ENCODE results near the gene COPS2. TPM values are rescaled to one million over a fixed set of nuclear protein-coding genes. Genes with fewer than 3 reads are reported as not detected.

COPS2 gene
- total and polyA plus RNA-seq, 9 of the 15 experiments (the other 6 are each of a cell fraction or from before 2014, with no cell fraction given): 66.4 to 154 (median 117) TPM

- peak; percentile 73; the same call in 1 of the 2 replicates for TF ChIP-seq CREB1 (IDR thresholded peaks at IDR 0.05)
- TF ChIP-seq CREB1 (CRISPR knock-in tag; IDR thresholded peaks at IDR 0.05): peak; percentile 77
- no peak for TF ChIP-seq ZFP91 (CRISPR knock-in tag; IDR thresholded peaks at IDR 0.05)
- no peak for TF ChIP-seq ZNF511 (CRISPR knock-in tag; IDR thresholded peaks at IDR 0.05)
- no peak for TF ChIP-seq PTTG1 (tag; IDR thresholded peaks at IDR 0.05; ENCODE audit: low read depth)
- TF ChIP-seq ZNF436 (CRISPR knock-in tag; IDR thresholded peaks at IDR 0.05): no peak
- no peak for TF ChIP-seq ZNF586 (CRISPR knock-in tag; conservative IDR thresholded peaks at IDR 0.05)
- TF ChIP-seq RAD51 (IDR thresholded peaks at IDR 0.05; ENCODE audit: borderline replicate concordance, low read depth): no peak
- TF ChIP-seq TRIM28 (IDR thresholded peaks at IDR 0.05): no peak
- no peak for TF ChIP-seq SMC3 (conservative IDR thresholded peaks at IDR 0.05; ENCODE audit: insufficient read depth, low read depth, low read length)
- TF ChIP-seq FOXO4 (CRISPR knock-in tag; IDR thresholded peaks at IDR 0.05): no peak
- no peak for TF ChIP-seq DDX20 (tag; IDR thresholded peaks at IDR 0.05; ENCODE audit: low read depth)
- no peak; the same call in 1 of the 2 replicates for TF ChIP-seq GATAD2A (IDR thresholded peaks at IDR 0.05)
- TF ChIP-seq TCF15 (CRISPR knock-in tag; IDR thresholded peaks at IDR 0.05): no peak
- TF ChIP-seq ARID4B (CRISPR knock-in tag; IDR thresholded peaks at IDR 0.05): no peak; the same call in 1 of the 2 replicates
- no peak for TF ChIP-seq HDAC8 (tag; IDR thresholded peaks at IDR 0.05)
- peak; percentile 66 for TF ChIP-seq JUN (IDR thresholded peaks at IDR 0.05; ENCODE audit: borderline replicate concordance, low read depth, low read length)
- no peak for TF ChIP-seq JUN (CRISPR knock-in tag; IDR thresholded peaks at IDR 0.05; ENCODE audit: borderline replicate concordance)
- peak in 1 of 2 experiments; percentile 79; a peak in 2 of 4 replicates for TF ChIP-seq HDAC1 (IDR thresholded peaks at IDR 0.05)
- peak; percentile 53 for TF ChIP-seq NFIC (IDR thresholded peaks at IDR 0.05)
Measured at GRCh38 chr15:49155110-49155833, at the start of gene COPS2 (continued).
